ENCODE results near the gene CDON.
"Not testable (repeated sequence)": the region's sequence is repeated elsewhere in the genome, so short reads cannot be mapped to it uniquely, and the experiment has no call there.

Gene CDON

GRCh38 chr11:126046570-126047195, 16.0 kb downstream of the CDON start:
- Histone ChIP-seq H3K9ac (ENCODE audit: insufficient read length) (no peak overlapping the region), H3K36me3 (ENCODE audit: insufficient read depth, low read length) (peaks cover 9% of the 10 kb centered on the region; the same call in 1 of the 2 replicates), H3K4me3 (no peak overlapping the region), H3K9me3 (ENCODE audit: low read depth, low read length) (no peaks in the 10 kb centered on the region; the same call in 1 of the 2 replicates), H3K27ac (no peak overlapping the region)
- no peak for TF ChIP-seq POLR2AphosphoS5 (IDR thresholded peaks at IDR 0.05; ENCODE audit: borderline replicate concordance, low read depth, low read length)
- TF ChIP-seq FOXP2 (optimal IDR thresholded peaks at IDR 0.05; ENCODE audit: control extremely low read depth, extremely low read length, insufficient read depth), result no peak
- TF ChIP-seq EZH2 (IDR thresholded peaks at IDR 0.05), result no peak
- no peak for DNase-seq (ENCODE audit: low read depth, low spot score)

DNA sequence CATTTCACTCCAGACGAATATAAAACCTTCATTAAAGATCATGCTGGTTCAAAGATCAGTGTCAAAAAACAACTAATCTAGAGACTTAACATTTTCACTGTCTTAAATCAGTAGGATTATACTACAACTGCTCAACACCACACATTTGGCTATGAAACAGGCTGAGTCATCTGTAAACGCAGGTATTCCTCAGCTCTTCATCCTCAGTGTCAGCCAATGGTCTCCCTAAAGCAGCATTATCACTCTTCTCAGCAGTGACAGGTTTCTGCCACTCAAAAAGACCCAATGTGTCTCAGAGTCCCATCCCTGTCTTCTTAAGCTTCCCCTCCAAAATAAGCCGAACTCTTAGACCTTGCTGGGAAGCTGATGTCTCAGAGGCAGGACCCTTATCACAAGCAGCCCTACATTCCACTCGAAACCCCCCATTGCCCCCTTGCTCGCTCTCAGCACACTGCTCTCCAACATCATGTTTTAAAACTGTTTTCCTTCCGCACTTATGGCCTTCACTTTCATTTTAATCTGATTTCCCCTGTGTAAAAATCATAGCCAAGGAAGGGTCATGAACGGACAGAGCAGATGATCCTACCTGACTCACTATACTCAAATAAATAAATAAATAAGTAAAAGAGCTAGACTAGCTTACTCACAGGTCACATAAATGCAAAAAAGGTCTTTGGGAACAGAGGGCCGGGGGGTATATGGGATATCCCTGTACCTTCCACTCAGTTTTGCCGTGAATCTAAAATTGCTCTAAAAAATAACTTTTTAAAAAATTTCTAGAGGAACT, 23.0 kb downstream of the CDON start:
- no peak for DNase-seq (ENCODE audit: low read depth, low spot score)
- Histone ChIP-seq H3K4me3 (no peak overlapping the region), H3K36me3 (ENCODE audit: insufficient read depth, low read length) (peaks cover 9% of the 10 kb centered on the region; the same call in 1 of the 2 replicates), H3K27ac (no peak overlapping the region), H3K9me3 (ENCODE audit: low read depth, low read length) (no peaks in the 10 kb centered on the region), H3K9ac (ENCODE audit: insufficient read length) (no peak overlapping the region)
- no peak for TF ChIP-seq FOXP2 (optimal IDR thresholded peaks at IDR 0.05; ENCODE audit: control extremely low read depth, extremely low read length, insufficient read depth)
- no peak for TF ChIP-seq EZH2 (IDR thresholded peaks at IDR 0.05)
- TF ChIP-seq POLR2AphosphoS5 (IDR thresholded peaks at IDR 0.05; ENCODE audit: borderline replicate concordance, low read depth, low read length), result no peak

DNA sequence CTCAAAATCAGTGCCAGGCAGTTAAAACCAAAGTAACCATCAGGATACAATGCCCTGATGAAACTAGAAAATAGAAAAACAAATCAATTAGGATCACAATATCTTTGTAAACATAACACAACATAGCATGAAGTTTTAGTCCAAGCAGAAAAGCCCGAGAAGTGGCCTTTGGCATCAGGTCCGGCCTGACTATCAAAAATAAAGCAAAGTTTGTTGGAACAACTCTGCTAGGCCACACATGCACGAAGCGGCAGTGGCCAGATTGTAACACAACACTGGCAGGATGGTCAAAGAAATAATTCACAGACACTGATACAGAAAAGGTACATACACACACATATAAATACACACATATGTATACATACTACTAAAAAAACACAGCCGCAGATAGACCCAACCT, 26.9 kb downstream of the CDON start:
- Histone ChIP-seq H3K9ac (ENCODE audit: insufficient read length) (no peak overlapping the region), H3K9me3 (ENCODE audit: low read depth, low read length) (no peaks in the 10 kb centered on the region), H3K4me3 (no peak overlapping the region), H3K36me3 (ENCODE audit: insufficient read depth, low read length) (no peaks in the 10 kb centered on the region), H3K27ac (no peak overlapping the region)
- DNase-seq (ENCODE audit: low read depth, low spot score), result no peak
- TF ChIP-seq FOXP2 (optimal IDR thresholded peaks at IDR 0.05; ENCODE audit: control extremely low read depth, extremely low read length, insufficient read depth) (no peak), POLR2AphosphoS5 (IDR thresholded peaks at IDR 0.05; ENCODE audit: borderline replicate concordance, low read depth, low read length) (no peak), EZH2 (IDR thresholded peaks at IDR 0.05) (no peak)

DNA sequence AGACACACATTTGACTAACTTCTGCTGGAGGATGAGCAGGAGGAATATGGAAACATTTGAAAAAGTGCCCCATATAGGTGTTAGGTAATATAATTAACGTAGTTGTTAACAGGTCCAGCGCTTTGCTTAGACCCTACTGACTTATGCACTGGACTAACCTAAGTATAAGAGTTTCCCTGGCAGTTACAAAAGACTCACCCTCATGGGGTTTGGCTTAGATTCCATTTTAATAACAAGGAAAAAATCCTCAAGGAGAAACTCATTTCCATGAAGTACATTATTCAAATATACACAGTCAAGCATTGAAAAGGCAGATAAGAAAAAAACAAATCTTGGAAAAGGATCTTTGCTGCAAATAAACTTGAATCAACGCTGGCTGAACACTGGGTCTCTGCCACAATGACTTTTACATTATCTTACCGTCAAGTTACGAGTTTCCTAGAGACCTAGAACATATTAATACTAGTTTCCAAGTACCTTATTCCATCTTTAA, 27.7 kb downstream of the CDON start:
- Histone ChIP-seq H3K9me3 (ENCODE audit: low read depth, low read length) (no peaks in the 10 kb centered on the region), H3K4me3 (peak overlapping the region; percentile 67), H3K27ac (peak overlapping the region; percentile 29; the same call in 1 of the 2 replicates), H3K36me3 (ENCODE audit: insufficient read depth, low read length) (no peaks in the 10 kb centered on the region), H3K9ac (ENCODE audit: insufficient read length) (no peak overlapping the region)
- TF ChIP-seq POLR2AphosphoS5 (IDR thresholded peaks at IDR 0.05; ENCODE audit: borderline replicate concordance, low read depth, low read length) (no peak), FOXP2 (optimal IDR thresholded peaks at IDR 0.05; ENCODE audit: control extremely low read depth, extremely low read length, insufficient read depth) (no peak), EZH2 (IDR thresholded peaks at IDR 0.05) (no peak)
- DNase-seq (ENCODE audit: low read depth, low spot score), result no peak

DNA sequence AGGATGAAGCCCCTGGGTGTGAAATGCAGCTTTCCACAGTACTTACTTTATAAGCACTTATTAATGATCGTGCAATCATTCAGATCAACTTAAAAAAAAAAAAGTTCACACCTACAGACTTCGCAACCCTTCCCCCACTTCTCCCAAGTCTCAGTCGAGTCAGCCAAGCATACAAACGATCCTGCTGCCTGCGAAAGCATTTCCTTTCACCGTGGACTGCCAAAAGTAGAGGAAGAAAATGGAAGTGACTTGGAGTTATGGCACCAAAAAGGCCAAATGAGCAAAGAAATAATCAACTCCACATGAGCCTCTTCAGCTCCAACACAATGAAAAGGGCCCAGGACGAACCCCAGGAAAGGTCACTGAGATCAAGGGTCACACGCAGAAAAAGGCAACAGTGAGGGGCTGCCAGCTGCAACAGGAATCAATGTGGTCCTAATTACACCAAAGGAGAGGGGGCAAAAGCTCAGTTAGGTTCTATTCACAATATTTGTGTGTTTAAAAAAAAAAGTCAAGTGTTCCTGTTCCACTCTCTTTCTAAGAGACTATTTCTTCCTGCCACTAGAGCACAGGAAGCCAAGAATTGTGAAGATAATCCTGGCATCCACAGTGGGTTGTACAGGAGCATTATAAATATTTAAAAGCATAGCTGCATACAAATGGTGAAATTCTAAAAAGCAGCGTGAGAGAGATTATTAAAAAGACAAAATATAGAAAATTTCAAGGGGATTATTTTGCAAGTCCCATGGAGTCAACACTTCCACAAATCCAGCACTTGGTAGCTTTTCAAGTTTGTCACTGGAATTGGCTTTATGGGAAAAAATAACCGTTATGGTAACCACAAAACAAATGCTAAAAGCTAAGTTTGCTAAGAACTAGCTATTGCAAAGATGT, 28.4 kb downstream of the CDON start:
- Histone ChIP-seq H3K4me3 (peak overlapping the region; percentile 67), H3K27ac (peak overlapping the region; percentile 29; the same call in 1 of the 2 replicates), H3K9ac (ENCODE audit: insufficient read length) (no peak overlapping the region), H3K9me3 (ENCODE audit: low read depth, low read length) (no peaks in the 10 kb centered on the region), H3K36me3 (ENCODE audit: insufficient read depth, low read length) (no peaks in the 10 kb centered on the region)
- TF ChIP-seq FOXP2 (optimal IDR thresholded peaks at IDR 0.05; ENCODE audit: control extremely low read depth, extremely low read length, insufficient read depth) (no peak), EZH2 (IDR thresholded peaks at IDR 0.05) (no peak), POLR2AphosphoS5 (IDR thresholded peaks at IDR 0.05; ENCODE audit: borderline replicate concordance, low read depth, low read length) (no peak)
- peak; percentile 75 for DNase-seq (ENCODE audit: low read depth, low spot score)

DNA sequence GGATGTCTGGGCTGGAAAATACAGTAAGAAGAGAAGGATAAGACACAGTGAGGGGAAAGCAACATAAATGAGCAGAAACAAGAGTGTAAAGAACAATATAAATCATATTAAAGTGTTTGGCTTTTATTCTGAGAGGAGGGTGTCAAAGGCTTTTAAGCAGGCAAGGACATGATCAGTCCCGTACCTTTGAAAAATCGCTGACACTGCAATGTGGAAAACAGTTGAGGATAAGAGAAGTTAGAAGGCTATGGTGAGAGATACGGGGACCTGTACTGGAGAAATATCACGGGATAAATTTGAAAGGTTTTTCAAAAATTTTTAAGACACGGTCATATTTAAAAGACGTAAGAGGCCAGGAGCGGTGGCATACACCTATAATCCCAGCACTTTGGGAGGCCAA, 30.3 kb downstream of the CDON start:
- no peak overlapping the region for H3K27ac ChIP-seq
- DNase-seq (ENCODE audit: low read depth, low spot score), result no peak
- no peak for TF ChIP-seq POLR2AphosphoS5 (IDR thresholded peaks at IDR 0.05; ENCODE audit: borderline replicate concordance, low read depth, low read length)
- no peak for TF ChIP-seq EZH2 (IDR thresholded peaks at IDR 0.05)
- TF ChIP-seq FOXP2 (optimal IDR thresholded peaks at IDR 0.05; ENCODE audit: control extremely low read depth, extremely low read length, insufficient read depth), result no peak
- no peak overlapping the region for H3K4me3 ChIP-seq
- H3K36me3 ChIP-seq (ENCODE audit: insufficient read depth, low read length), result no peaks in the 10 kb centered on the region
- no peak overlapping the region for H3K9ac ChIP-seq (ENCODE audit: insufficient read length)
- H3K9me3 ChIP-seq (ENCODE audit: low read depth, low read length), result no peaks in the 10 kb centered on the region

DNA sequence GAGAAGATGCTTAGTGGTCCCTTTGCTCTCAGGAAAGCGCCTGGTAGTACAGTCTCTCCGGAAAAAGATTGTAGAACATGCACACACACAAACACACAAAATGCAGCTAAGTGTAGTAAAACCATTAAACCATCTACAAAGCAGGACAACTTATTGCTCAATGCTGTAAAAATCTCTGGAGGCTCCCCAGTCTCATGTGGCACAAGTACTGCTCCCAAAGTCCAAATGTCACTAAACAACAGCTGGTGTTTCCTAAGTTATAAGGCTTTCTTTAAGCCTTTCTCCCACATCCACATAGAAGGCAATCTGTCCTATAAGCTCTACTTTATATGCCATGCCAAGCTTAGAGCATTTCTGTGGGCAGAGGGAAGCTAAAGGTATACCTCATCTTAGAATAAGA, 32.9 kb downstream of the CDON start:
- H3K27ac ChIP-seq, result peak overlapping the region; percentile 67; the same call in 1 of the 2 replicates

DNA sequence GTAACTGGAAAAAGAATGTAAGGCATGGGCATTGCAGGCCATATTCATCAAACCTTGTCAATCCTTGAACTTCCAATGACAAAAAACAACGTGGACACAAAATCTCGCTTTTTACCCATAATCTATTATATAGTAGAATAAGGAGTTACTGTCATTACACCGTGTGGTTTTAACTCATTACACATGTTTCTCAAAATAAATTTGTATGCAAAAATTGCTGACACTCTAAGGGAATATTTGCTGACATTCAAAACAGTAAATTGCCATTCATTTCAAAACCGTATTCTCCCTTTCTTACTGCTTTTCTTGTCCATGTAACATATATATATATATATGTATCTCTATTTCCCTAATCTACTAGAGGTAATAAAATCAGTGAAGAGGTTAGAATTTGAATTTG, 33.4 kb downstream of the CDON start:
- Histone ChIP-seq H3K36me3 (ENCODE audit: insufficient read depth, low read length) (no peaks in the 10 kb centered on the region), H3K4me3 (peak overlapping the region; percentile 58), H3K27ac (peak overlapping the region; percentile 67), H3K9me3 (ENCODE audit: low read depth, low read length) (no peaks in the 10 kb centered on the region), H3K9ac (ENCODE audit: insufficient read length) (peak overlapping the region; percentile 19)
- TF ChIP-seq EZH2 (IDR thresholded peaks at IDR 0.05) (no peak), FOXP2 (optimal IDR thresholded peaks at IDR 0.05; ENCODE audit: control extremely low read depth, extremely low read length, insufficient read depth) (no peak), POLR2AphosphoS5 (IDR thresholded peaks at IDR 0.05; ENCODE audit: borderline replicate concordance, low read depth, low read length) (no peak)
- DNase-seq (ENCODE audit: low read depth, low spot score), result no peak

More for the DNA sequence above, 32.9 kb downstream of the CDON start:
- Histone ChIP-seq H3K4me3 (peak overlapping the region; percentile 58; the same call in 1 of the 2 replicates), H3K9me3 (ENCODE audit: low read depth, low read length) (no peaks in the 10 kb centered on the region), H3K36me3 (ENCODE audit: insufficient read depth, low read length) (no peaks in the 10 kb centered on the region), H3K9ac (ENCODE audit: insufficient read length) (no peak overlapping the region)
- DNase-seq (ENCODE audit: low read depth, low spot score), result no peak
- TF ChIP-seq FOXP2 (optimal IDR thresholded peaks at IDR 0.05; ENCODE audit: control extremely low read depth, extremely low read length, insufficient read depth), result no peak

DNA sequence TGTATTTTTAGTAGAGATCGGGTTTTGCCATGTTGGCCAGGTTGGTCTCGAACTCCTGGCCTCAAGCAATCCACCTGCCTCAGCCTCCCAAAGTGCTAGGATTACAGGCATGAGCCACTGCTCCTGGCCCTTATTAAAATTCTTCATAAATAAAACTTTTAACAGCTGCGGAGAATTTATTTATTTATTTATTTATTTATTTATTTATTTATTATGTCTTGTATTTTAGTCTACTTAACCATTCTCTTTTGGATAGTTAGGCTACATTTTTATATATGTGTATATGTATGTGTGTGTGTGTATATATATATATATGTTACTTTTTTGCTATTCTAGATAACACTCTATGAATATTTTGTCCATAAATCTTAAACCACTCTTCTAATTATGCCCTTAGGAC, 34.1 kb downstream of the CDON start:
- not testable (repeated sequence) for DNase-seq (ENCODE audit: low read depth, low spot score); H3K36me3 ChIP-seq (ENCODE audit: insufficient read depth, low read length); H3K9me3 ChIP-seq (ENCODE audit: low read depth, low read length); H3K27ac ChIP-seq; H3K9ac ChIP-seq (ENCODE audit: insufficient read length)
- H3K4me3 ChIP-seq, result peak overlapping the region; percentile 58; the same call in 1 of the 2 replicates

Data from SK-N-MC (cell line).